Measurements from ENCODE around the gene LYST.

- no peak for TF ChIP-seq EZH2phosphoT487 (IDR thresholded peaks at IDR 0.05; ENCODE audit: borderline replicate concordance, low read depth, low read length)
- TF ChIP-seq, protein P1, sequence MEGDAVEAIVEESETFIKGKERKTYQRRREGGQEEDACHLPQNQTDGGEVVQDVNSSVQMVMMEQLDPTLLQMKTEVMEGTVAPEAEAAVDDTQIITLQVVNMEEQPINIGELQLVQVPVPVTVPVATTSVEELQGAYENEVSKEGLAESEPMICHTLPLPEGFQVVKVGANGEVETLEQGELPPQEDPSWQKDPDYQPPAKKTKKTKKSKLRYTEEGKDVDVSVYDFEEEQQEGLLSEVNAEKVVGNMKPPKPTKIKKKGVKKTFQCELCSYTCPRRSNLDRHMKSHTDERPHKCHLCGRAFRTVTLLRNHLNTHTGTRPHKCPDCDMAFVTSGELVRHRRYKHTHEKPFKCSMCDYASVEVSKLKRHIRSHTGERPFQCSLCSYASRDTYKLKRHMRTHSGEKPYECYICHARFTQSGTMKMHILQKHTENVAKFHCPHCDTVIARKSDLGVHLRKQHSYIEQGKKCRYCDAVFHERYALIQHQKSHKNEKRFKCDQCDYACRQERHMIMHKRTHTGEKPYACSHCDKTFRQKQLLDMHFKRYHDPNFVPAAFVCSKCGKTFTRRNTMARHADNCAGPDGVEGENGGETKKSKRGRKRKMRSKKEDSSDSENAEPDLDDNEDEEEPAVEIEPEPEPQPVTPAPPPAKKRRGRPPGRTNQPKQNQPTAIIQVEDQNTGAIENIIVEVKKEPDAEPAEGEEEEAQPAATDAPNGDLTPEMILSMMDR (conservative IDR thresholded peaks at IDR 0.05; ENCODE audit: low read length) = no peak
Observed at GRCh38 chr1:235888119-235888643, 21.5 kb upstream of the LYST start.

All from OCI-LY7 (cell line).